Measurements from ENCODE around the gene CSTPP1.
A peak's percentile ranks its signal among the peaks of the same experiment; 100 is the strongest.

CSTPP1 gene

GRCh38 chr11:47178737-47179654, 242.4 kb downstream of the CSTPP1 start:
- no peak for DNase-seq (ENCODE audit: low read depth)
- no peak overlapping the region for H3K4me3 ChIP-seq (ENCODE audit: low read length)
- TF ChIP-seq CTCF (conservative IDR thresholded peaks at IDR 0.05; ENCODE audit: low read depth, low read length): no peak

GRCh38 chr11:47179655-47179991, 243.1 kb downstream of the CSTPP1 start:
- no peak for DNase-seq (ENCODE audit: low read depth)
- TF ChIP-seq CTCF (conservative IDR thresholded peaks at IDR 0.05; ENCODE audit: low read depth, low read length): peak; percentile 75
- no peak overlapping the region for H3K4me3 ChIP-seq (ENCODE audit: low read length)

GRCh38 chr11:47180006-47180787, 243.6 kb downstream of the CSTPP1 start:
- H3K4me3 ChIP-seq (ENCODE audit: low read length): no peak overlapping the region
- no peak for TF ChIP-seq CTCF (conservative IDR thresholded peaks at IDR 0.05; ENCODE audit: low read depth, low read length)
- DNase-seq (ENCODE audit: low read depth): no peak

GRCh38 chr11:47181271-47181670, 244.7 kb downstream of the CSTPP1 start:
- no peak for TF ChIP-seq CTCF (conservative IDR thresholded peaks at IDR 0.05; ENCODE audit: low read depth, low read length)
- no peak overlapping the region for H3K4me3 ChIP-seq (ENCODE audit: low read length)
- no peak for DNase-seq (ENCODE audit: low read depth)

GRCh38 chr11:47182380-47182779, 245.8 kb downstream of the CSTPP1 start:
- no peak overlapping the region for H3K4me3 ChIP-seq (ENCODE audit: low read length)
- TF ChIP-seq CTCF (conservative IDR thresholded peaks at IDR 0.05; ENCODE audit: low read depth, low read length): no peak
- DNase-seq (ENCODE audit: low read depth): no peak

GRCh38 chr11:47183031-47183856, 246.7 kb downstream of the CSTPP1 start:
- no peak for TF ChIP-seq CTCF (conservative IDR thresholded peaks at IDR 0.05; ENCODE audit: low read depth, low read length)
- H3K4me3 ChIP-seq (ENCODE audit: low read length): no peak overlapping the region
- no peak for DNase-seq (ENCODE audit: low read depth)
